ENCODE measurements around the gene HS6ST1.
"Not testable (repeated sequence)": the region's sequence is repeated elsewhere in the genome, so short reads cannot be mapped to it uniquely, and the experiment has no call there.

GRCh38 chr2:128317899-128318225, 806 bp downstream of the HS6ST1 start:
- not testable (repeated sequence) for TF ChIP-seq CTCF, POLR2A (IDR thresholded peaks at IDR 0.05)
